Stimulated activated CD8-positive, alpha-beta memory T cell treated with anti-CD3 and anti-CD28 coated beads, Interleukin-7, amount 100 ng/mL, for 24 hours (primary cell): ENCODE measurements around the gene AIG1.

Experiments
- DNase-seq: peaks from one replicate; pipeline ENCODE4 v3.0.0-alpha.2; 2020; ENCODE audit warnings: low read depth

AIG1 gene

GRCh38 chr6:143370812-143371370, 310.2 kb downstream of the AIG1 start:
- no peak for DNase-seq

- no peak for DNase-seq
Observed at GRCh38 chr6:143372199-143372882, 311.7 kb downstream of the AIG1 start.

GRCh38 chr6:143374014-143374413, 313.3 kb downstream of the AIG1 start:
- DNase-seq = no peak

GRCh38 chr6:143375022-143375585, 314.4 kb downstream of the AIG1 start:
- no peak for DNase-seq

GRCh38 chr6:143376375-143376774, 315.7 kb downstream of the AIG1 start:
- no peak for DNase-seq

GRCh38 chr6:143376861-143377260, 316.2 kb downstream of the AIG1 start:
- DNase-seq = no peak

GRCh38 chr6:143385636-143386035, 324.9 kb downstream of the AIG1 start:
- no peak for DNase-seq

- no peak for DNase-seq
Observed at GRCh38 chr6:143390278-143390677, 329.6 kb downstream of the AIG1 start.
